G401 (cell line): ENCODE results near the gene KAZN. TPM values are rescaled to one million over a fixed set of nuclear protein-coding genes. Genes with fewer than 3 reads are reported as not detected.

Source experiments
- DNase-seq: peaks from one replicate; pipeline ENCODE4 v3.0.0-alpha.2; 2015; ENCODE audit warnings: low spot score
- in situ Hi-C: cut with HindIII; loops from 2 replicates; pipeline ENCODE4 v1.10.0; 2016; ENCODE audit warnings: low sequenced_read_pairs, mixed read lengths
- total RNA-seq: library from RNA; depleted of rRNA; stranded (reverse); fragments of >200 nt; shearing (Covaris generic); gene quantifications from 2 replicates; pipeline ENCODE4 v1.2.3, GENCODE V29; 2014

The KAZN gene
- total RNA-seq, 1 experiment from 2014 or later = 9.8 TPM

- in situ Hi-C loops = no loop called here
- peak; percentile 36 for DNase-seq
These were observed 387.7 kb downstream of the KAZN start for GRCh38 chr1:14986168-14986567.

GRCh38 chr1:14987829-14988603, 389.5 kb downstream of the KAZN start:
- in situ Hi-C loops = no loop called here
- peak; percentile 51 for DNase-seq

GRCh38 chr1:14988636-14989035, 390.2 kb downstream of the KAZN start:
- in situ Hi-C loops = no loop called here
- no peak for DNase-seq

GRCh38 chr1:14989931-14990728, 391.6 kb downstream of the KAZN start:
- in situ Hi-C loops = no loop called here
- DNase-seq = no peak

- no peak for DNase-seq
These were observed 394.9 kb downstream of the KAZN start for GRCh38 chr1:14993414-14993813.

GRCh38 chr1:14994148-14994547, 395.7 kb downstream of the KAZN start:
- no peak for DNase-seq
- in situ Hi-C loops = no loop called here

More at GRCh38 chr1:14993414-14993813, 394.9 kb downstream of the KAZN start:
- in situ Hi-C loops = no loop called here

GRCh38 chr1:14994841-14995437, 396.5 kb downstream of the KAZN start:
- DNase-seq = peak; percentile 98
- in situ Hi-C loops = no loop called here

GRCh38 chr1:14996133-14997050, 397.9 kb downstream of the KAZN start:
- DNase-seq = peak; percentile 66
- in situ Hi-C loops = no loop called here

GRCh38 chr1:14997646-14998276, 399.3 kb downstream of the KAZN start:
- in situ Hi-C loops = no loop called here
- peak; percentile 28 for DNase-seq

- in situ Hi-C loops = no loop called here
- DNase-seq = no peak
These were observed 401.0 kb downstream of the KAZN start for GRCh38 chr1:14999441-14999840.

GRCh38 chr1:15000030-15000429, 401.5 kb downstream of the KAZN start:
- no peak for DNase-seq
- in situ Hi-C loops = no loop called here

- DNase-seq = no peak
- in situ Hi-C loops = no loop called here
These were observed 402.2 kb downstream of the KAZN start for GRCh38 chr1:15000671-15001070.

GRCh38 chr1:15001317-15001915, 402.9 kb downstream of the KAZN start:
- in situ Hi-C loops = no loop called here
- DNase-seq = no peak

GRCh38 chr1:15002325-15002724, 403.8 kb downstream of the KAZN start:
- no peak for DNase-seq
- in situ Hi-C loops = no loop called here

- DNase-seq = no peak
- in situ Hi-C loops = no loop called here
These were observed 405.9 kb downstream of the KAZN start for GRCh38 chr1:15004396-15004795.

- in situ Hi-C loops = no loop called here
These were observed 406.6 kb downstream of the KAZN start for GRCh38 chr1:15005116-15005515.

GRCh38 chr1:15007368-15007767, 408.9 kb downstream of the KAZN start:
- DNase-seq = no peak
- in situ Hi-C loops = no loop called here

More at GRCh38 chr1:15005116-15005515, 406.6 kb downstream of the KAZN start:
- DNase-seq = peak; percentile 97

- in situ Hi-C loops = no loop called here
- peak; percentile 64 for DNase-seq
These were observed 409.4 kb downstream of the KAZN start for GRCh38 chr1:15007842-15008241.
